Endometrial microvascular endothelial cells (primary cell): Measurements from ENCODE around the gene CROT. TPM values are rescaled to one million over a fixed set of nuclear protein-coding genes. Genes with fewer than 3 reads are reported as not detected.

Source experiments
- total RNA-seq: library from RNA; depleted of rRNA; stranded (reverse); fragments of >200 nt; gene quantifications from one replicate; pipeline ENCODE4 v1.2.3, GENCODE V29; 2015; ENCODE audit errors: inconsistent ontology term

The CROT gene
- total RNA-seq, 1 donor from 2014 or later = 5.8 TPM

Other genes starting within 250 kb of the CROT start
- 21.1 TPM for gene DMTF1, start 193.2 kb upstream of the CROT start, total RNA-seq
- 29.2 TPM for gene TMEM243, start 125.9 kb upstream of the CROT start, total RNA-seq
- 0.65 TPM for gene ABCB4, start 130.0 kb downstream of the CROT start, total RNA-seq